H1 (cell line): ENCODE measurements around the gene TTC3. TPM values are rescaled to one million over a fixed set of nuclear protein-coding genes. Genes with fewer than 3 reads are reported as not detected.

ENCODE experiments used
- CTCF ChIA-PET: fragments of 300-600 bp; sonication (Branson Sonifier 250); formaldehyde crosslinking; loops from one replicate; lab custom pipeline; 2021; ENCODE audit not compliant: partially characterized antibody; lab: Charles Lee
- POLR2A ChIA-PET: fragments of 300-600 bp; sonication (Branson Sonifier 250); formaldehyde crosslinking; loops from one replicate; lab custom pipeline; 2021; ENCODE audit warnings: inconsistent platforms; ENCODE audit not compliant: partially characterized antibody; lab: Charles Lee
- DNase-seq, 2 experiments: peaks; one replicate each; pipeline versions ENCODE4 v3.0.0 to v3.0.0-alpha.2; 2010 to 2022; ENCODE audit warnings: low spot score in 2 of 2, low read depth in 1 of 2, mixed read lengths in 1 of 2
- FAIRE-seq: peaks from 2 replicates; lab custom pipeline; 2011; peaks lifted over from hg19 to GRCh38; lab: Jason Lieb, UNC
- H2AFZ ChIP-seq: 2 replicates; pipeline ENCODE4 v1.8.1; 2012; ENCODE audit warnings: low read length, inconsistent platforms
- H2AK5ac ChIP-seq: 2 replicates; pipeline ENCODE4 v1.6.1; 2013; ENCODE audit warnings: low read depth, low read length
- H2BK120ac ChIP-seq: replicated peaks from 2 replicates; pipeline ENCODE3; 2013; ENCODE audit warnings: low read depth, low read length, inconsistent platforms
- H2BK12ac ChIP-seq: 2 replicates; pipeline ENCODE4 v1.6.1; 2013; ENCODE audit warnings: low read depth, low read length
- H2BK15ac ChIP-seq: 2 replicates; pipeline ENCODE4 v1.6.1; 2013; ENCODE audit warnings: low read length
- H2BK20ac ChIP-seq: 2 replicates; pipeline ENCODE4 v1.6.1; 2013; ENCODE audit warnings: low read length
- H2BK5ac ChIP-seq: 2 replicates; pipeline ENCODE4 v1.6.1; 2013; ENCODE audit warnings: low read depth, low read length
- H3K14ac ChIP-seq: 2 replicates; pipeline ENCODE4 v1.6.1; 2013; ENCODE audit warnings: inconsistent platforms; ENCODE audit not compliant: insufficient read length
- H3K18ac ChIP-seq: 2 replicates; pipeline ENCODE4 v1.6.1; 2013; ENCODE audit warnings: low read length; ENCODE audit errors: extremely low read depth
- H3K23ac ChIP-seq: 2 replicates; pipeline ENCODE4 v1.6.1; 2013; ENCODE audit warnings: inconsistent platforms; ENCODE audit not compliant: insufficient read length
- H3K23me2 ChIP-seq: 2 replicates; pipeline ENCODE4 v1.6.1; 2013; ENCODE audit warnings: low read depth, low read length
- H3K27ac ChIP-seq: 2 replicates; pipeline ENCODE4 v1.6.1; 2011; ENCODE audit warnings: low read depth, low read length, inconsistent platforms
- H3K27me3 ChIP-seq, 4 experiments: replicated peaks in 1 of 4; 1 replicate in 1 of 4; 2 replicates in 3 of 4; pipeline versions ENCODE4 v1.6.1 to v1.8.1; 2011 to 2013; ENCODE audit warnings: low read length in 3 of 4, mild to moderate bottlenecking in 3 of 4, inconsistent platforms in 2 of 4, mixed read lengths in 2 of 4, moderate library complexity in 1 of 4; ENCODE audit not compliant: control insufficient read depth in 3 of 4, insufficient read depth in 3 of 4; ENCODE audit errors: extremely low read depth in 1 of 4
- H3K36me3 ChIP-seq, 4 experiments: 2 replicates each; pipeline versions ENCODE4 v1.6.1 to v1.8.1; 2011 to 2013; ENCODE audit warnings: mild to moderate bottlenecking in 4 of 4, low read length in 3 of 4, moderate library complexity in 2 of 4, control low read depth in 1 of 4, inconsistent platforms in 1 of 4; ENCODE audit not compliant: insufficient read depth in 4 of 4, control insufficient read depth in 2 of 4
- H3K4ac ChIP-seq: replicated peaks from 2 replicates; pipeline ENCODE3; 2013; ENCODE audit warnings: low read length, low read depth, mixed read lengths, inconsistent platforms; ENCODE audit not compliant: insufficient read length
- H3K4me1 ChIP-seq, 4 experiments: replicated peaks in 1 of 4; 1 replicate in 1 of 4; 2 replicates in 3 of 4; pipeline versions ENCODE4 v1.6.1 to v1.8.1; 2011 to 2013; ENCODE audit warnings: low read length in 3 of 4, inconsistent platforms in 2 of 4, mixed read lengths in 1 of 4; ENCODE audit not compliant: insufficient read depth in 4 of 4, control insufficient read depth in 3 of 4
- H3K4me2 ChIP-seq, 2 experiments: 2 replicates each; pipeline versions ENCODE4 v1.6.1 to v1.8.1; 2011 to 2013; ENCODE audit warnings: low read depth in 2 of 2, low read length in 2 of 2, control low read depth in 1 of 2, inconsistent platforms in 1 of 2, mild to moderate bottlenecking in 1 of 2; ENCODE audit not compliant: insufficient read depth in 1 of 2
- H3K4me3 ChIP-seq, 4 experiments: fragments of 200-600, 300-600 bp in 1 of 4; sonication (generic), shearing (Covaris generic), sonication (Bioruptor Twin) in 1 of 4; 2 replicates each; pipeline versions ENCODE4 v1.5.1 to v1.8.1; 2011 to 2016; ENCODE audit warnings: low read length in 4 of 4, low read depth in 3 of 4, control low read depth in 2 of 4, inconsistent platforms in 2 of 4, mild to moderate bottlenecking in 2 of 4, mixed read lengths in 1 of 4, moderate library complexity in 1 of 4; ENCODE audit not compliant: insufficient read depth in 2 of 4; ENCODE audit errors: extremely low read depth in 1 of 4
- H3K56ac ChIP-seq: replicated peaks from 2 replicates; pipeline ENCODE3; 2013; ENCODE audit warnings: low read depth, mild to moderate bottlenecking, mixed read lengths, low read length, inconsistent platforms; ENCODE audit not compliant: insufficient read length
- H3K79me1 ChIP-seq: 2 replicates; pipeline ENCODE4 v1.6.1; 2013; ENCODE audit warnings: low read depth, low read length, control low read depth
- H3K79me2 ChIP-seq, 2 experiments: 2 replicates each; pipeline versions ENCODE4 v1.6.1 to v1.8.1; 2012 to 2013; ENCODE audit warnings: low read length in 2 of 2, mild to moderate bottlenecking in 2 of 2, inconsistent platforms in 1 of 2; ENCODE audit not compliant: insufficient read depth in 2 of 2, control insufficient read depth in 1 of 2
- H3K9ac ChIP-seq, 4 experiments: replicated peaks in 1 of 4; 1 replicate in 1 of 4; 2 replicates in 3 of 4; pipeline versions ENCODE4 v1.6.1 to v1.8.1; 2011 to 2013; ENCODE audit warnings: low read depth in 3 of 4, low read length in 3 of 4, control low read depth in 2 of 4, mild to moderate bottlenecking in 2 of 4, moderate library complexity in 2 of 4, inconsistent platforms in 1 of 4; ENCODE audit errors: extremely low read depth in 1 of 4
- H3K9me3 ChIP-seq, 2 experiments: 2 replicates each; pipeline versions ENCODE4 v1.6.1 to v1.8.1; 2012 to 2013; ENCODE audit warnings: mild to moderate bottlenecking in 2 of 2, moderate library complexity in 2 of 2, control low read depth in 1 of 2, inconsistent platforms in 1 of 2, low read depth in 1 of 2, low read length in 1 of 2, mixed read lengths in 1 of 2; ENCODE audit not compliant: insufficient read depth in 2 of 2
- H4K20me1 ChIP-seq, 2 experiments: replicated peaks in 1 of 2; 2 replicates each; pipeline versions ENCODE3 to v1.8.1; 2011 to 2013; ENCODE audit warnings: inconsistent platforms in 2 of 2, low read length in 2 of 2, mild to moderate bottlenecking in 1 of 2; ENCODE audit not compliant: insufficient read depth in 2 of 2, control insufficient read depth in 1 of 2
- H4K5ac ChIP-seq: 2 replicates; pipeline ENCODE4 v1.6.1; 2013; ENCODE audit warnings: low read length, low read depth, mixed read lengths, inconsistent platforms; ENCODE audit not compliant: insufficient read length
- H4K8ac ChIP-seq: 2 replicates; pipeline ENCODE4 v1.8.0; 2013; ENCODE audit warnings: mild to moderate bottlenecking, moderate library complexity, low read length, inconsistent platforms; ENCODE audit not compliant: insufficient read depth; ENCODE audit errors: extremely low read depth
- H4K91ac ChIP-seq: replicated peaks from 2 replicates; pipeline ENCODE3; 2013; ENCODE audit warnings: low read length, mixed read lengths, inconsistent platforms; ENCODE audit not compliant: insufficient read length
- ATF2 ChIP-seq: IDR thresholded peaks from 2 replicates; pipeline ENCODE4 v1.6.1; 2012; ENCODE audit warnings: low read length, inconsistent platforms
- CHD2 ChIP-seq: IDR thresholded peaks from 2 replicates; pipeline ENCODE4 v1.6.1; 2012; ENCODE audit warnings: low read length, improper control_type of control experiment
- E2F6 ChIP-seq: IDR thresholded peaks from 2 replicates; pipeline ENCODE4 v1.6.1; 2012; ENCODE audit warnings: inconsistent platforms
- FOSL1 ChIP-seq: IDR thresholded peaks from 2 replicates; pipeline ENCODE4 v1.6.1; 2011; ENCODE audit warnings: mild to moderate bottlenecking, low read depth, low read length, moderate library complexity; ENCODE audit not compliant: insufficient read depth
- GABPA ChIP-seq: IDR thresholded peaks from 2 replicates; pipeline ENCODE4 v1.6.1; 2011; ENCODE audit warnings: mild to moderate bottlenecking, low read length, moderate library complexity, borderline replicate concordance; ENCODE audit not compliant: insufficient read depth
- MAFK ChIP-seq: IDR thresholded peaks from 2 replicates; pipeline ENCODE4 v1.6.1; 2012; ENCODE audit warnings: low read depth, mild to moderate bottlenecking, improper control_type of control experiment, low read length
- NANOG ChIP-seq: IDR thresholded peaks from 2 replicates; pipeline ENCODE4 v1.6.1; 2011; ENCODE audit warnings: low read length, low read depth, mild to moderate bottlenecking, inconsistent platforms; ENCODE audit not compliant: insufficient read depth, poor library complexity, severe bottlenecking
- POU5F1 ChIP-seq: IDR thresholded peaks from 2 replicates; pipeline ENCODE4 v1.6.1; 2011; ENCODE audit warnings: low read depth, mild to moderate bottlenecking, low read length, moderate library complexity
- RFX5 ChIP-seq: IDR thresholded peaks from 2 replicates; pipeline ENCODE4 v1.6.1; 2011; ENCODE audit warnings: low read depth, low read length, improper control_type of control experiment, borderline replicate concordance
- USF2 ChIP-seq: IDR thresholded peaks from 2 replicates; pipeline ENCODE4 v1.6.1; 2011; ENCODE audit warnings: low read length, improper control_type of control experiment
- WGBS, 2 experiments: shearing (Covaris generic) in 1 of 2; methylation state at CpG; one replicate each; pipeline versions ENCODE4 v1.1.6 to v1.1.7; 2013 to 2015; ENCODE audit warnings: low lambda C conversion rate in 2 of 2, mixed read lengths in 2 of 2, inconsistent platforms in 1 of 2, low coverage in 1 of 2, missing lambda C conversion rate in 1 of 2; ENCODE audit not compliant: insufficient replicate concordance in 2 of 2, insufficient coverage in 1 of 2, insufficient read length in 1 of 2; ENCODE audit errors: extremely low coverage in 1 of 2, missing lambda C conversion rate in 1 of 2; 5-methylcytosine and 5-hydroxymethylcytosine counted together
- polyA plus RNA-seq, 7 experiments: library from polyadenylated mRNA; depleted of rRNA in 3 of 7; stranded (reverse) in 5 of 7; unstranded in 2 of 7; fragments of >200 nt in 5 of 7; fragments of 200-250 nt in 2 of 7; gene quantifications; 1 replicate in 5 of 7; 2 replicates in 1 of 7; 4 replicates in 1 of 7; pipeline versions ENCODE4 v1.2.1 to v1.2.3, GENCODE V29; 2011 to 2013; ENCODE audit warnings: missing spikeins in 2 of 7, mixed read lengths in 2 of 7
- total RNA-seq: library from RNA; stranded (reverse); fragmentation: NEBNext Ultra II Directional; extraction: Animal tissue kit (Norgen Biotek cat#: 25700); gene quantifications from 2 replicates; pipeline ENCODE4 v1.2.1, GENCODE V29; 2021

The TTC3 gene
- total and polyA plus RNA-seq, 2 of the 8 experiments (the other 6 are each of a cell fraction or from before 2014, with no cell fraction given) = 11.0 to 36.2 TPM

- no peak for FAIRE-seq
- Histone ChIP-seq H4K8ac (no peak overlapping the region), H3K23me2 (peaks cover 1% of the 10 kb centered on the region; the same call in 1 of the 2 replicates), H2BK5ac (no peak overlapping the region), H3K79me1 (no peaks in the 10 kb centered on the region), H3K56ac (no peak overlapping the region), H3K9ac (no peak overlapping the region), H4K20me1 (no peaks in the 10 kb centered on the region), H2AK5ac (no peak overlapping the region), H4K5ac (no peak overlapping the region), H2BK12ac (no peak overlapping the region), H3K18ac (no peak overlapping the region), H3K27me3 (no peaks in the 10 kb centered on the region), H3K4me2 (no peak overlapping the region), H3K14ac (no peak overlapping the region), H2AFZ (no peak overlapping the region), H3K36me3 (no peaks in the 10 kb centered on the region), H3K4me3 (no peak overlapping the region), H3K4me1 (no peaks in the 10 kb centered on the region), H3K9me3 (no peaks in the 10 kb centered on the region), H2BK120ac (no peak overlapping the region), H2BK20ac (no peak overlapping the region), H4K91ac (no peak overlapping the region), H3K23ac (no peak overlapping the region), H2BK15ac (no peak overlapping the region), H3K4ac (no peak overlapping the region), H3K79me2 (no peaks in the 10 kb centered on the region), H3K27ac (no peak overlapping the region)
- CTCF ChIA-PET = interaction anchor here (0.8 kb wide), 2 partner anchors 10 to 13 kb away, joined by 3 read pairs; no protein-coding TSS in a partner anchor
- WGBS, 2 experiments = 84% methylated on average over 4 of the region's 4 CpGs; no CpG with 5 or more reads in 1 of the 2 experiments
- POLR2A ChIA-PET = no interaction called here
- DNase-seq = no peak
- TF ChIP-seq GABPA = no peak
- no peak for TF ChIP-seq E2F6
- no peak for TF ChIP-seq USF2
- no peak for TF ChIP-seq POU5F1
- no peak for TF ChIP-seq NANOG
- TF ChIP-seq FOSL1 = no peak
- no peak for TF ChIP-seq RFX5
- no peak for TF ChIP-seq CHD2
- TF ChIP-seq ATF2 = no peak
- TF ChIP-seq MAFK = no peak
Measured at GRCh38 chr21:37028570-37028969, 44.5 kb upstream of the TTC3 start.
